Activated T-helper 2 cell treated with anti-CD3 and anti-CD28 coated beads, Interferon-gamma antibody, Interleukin-2, Interleukin-4, amounts not matched to agents 10 μg/mL and 5 μg/mL and 100 μg/mL, durations not matched to agents 14 hours and 24 hours and 36 hours (primary cell): ENCODE results near the gene PLXND1. TPM values are rescaled to one million over a fixed set of nuclear protein-coding genes. Genes with fewer than 3 reads are reported as not detected.

Source experiments
- DNase-seq: peaks from one replicate; pipeline ENCODE4 v3.0.0; 2021; ENCODE audit warnings: low spot score
- H3K27ac Mint-ChIP-seq: one replicate; pipeline ENCODE4 v1.8.0; 2021; ENCODE audit warnings: mixed read lengths
- H3K27me3 Mint-ChIP-seq: one replicate; pipeline ENCODE4 v1.8.0; 2021; ENCODE audit warnings: low read depth, mixed read lengths
- H3K36me3 Mint-ChIP-seq: one replicate; pipeline ENCODE4 v1.8.0; 2021; ENCODE audit warnings: low read depth, mixed read lengths
- H3K4me1 Mint-ChIP-seq: one replicate; pipeline ENCODE4 v1.8.0; 2021; ENCODE audit warnings: low read depth, mixed read lengths
- H3K4me3 Mint-ChIP-seq: one replicate; pipeline ENCODE4 v1.8.0; 2021; ENCODE audit warnings: low read depth, mild to moderate bottlenecking, moderate library complexity, mixed read lengths
- H3K9me3 Mint-ChIP-seq: one replicate; pipeline ENCODE4 v1.8.0; 2021; ENCODE audit warnings: mixed read lengths
- intact Hi-C: fragments of 100-400 bp; cut with micrococcal nuclease; formaldehyde crosslinking; loops from one replicate; pipeline ENCODE4 v1.15.1; 2023
- total RNA-seq: library from RNA; stranded (reverse); gene quantifications from 2 replicates; pipeline ENCODE4 v1.2.3, GENCODE V29; 2022

Gene PLXND1
- total RNA-seq, 1 donor from 2014 or later, result 1.3 TPM

- Mint-ChIP-seq H3K4me3 (no peak overlapping the region), H3K4me1 (peaks cover 18% of the 10 kb centered on the region), H3K9me3 (no peaks in the 10 kb centered on the region), H3K27me3 (peaks cover 2% of the 10 kb centered on the region), H3K27ac (no peak overlapping the region), H3K36me3 (no peaks in the 10 kb centered on the region)
- intact Hi-C loops, result loop anchor here (5.0 kb wide), 4 partner anchors 268 to 488 kb away; partner anchors contain the start of gene TMCC1
- DNase-seq, result no peak
Observed at GRCh38 chr3:129624347-129625071, 18.0 kb upstream of the PLXND1 start.

GRCh38 chr3:129623447-129624118 lies 17.1 kb upstream of the PLXND1 start:
- Mint-ChIP-seq H3K9me3 (no peaks in the 10 kb centered on the region), H3K27me3 (peaks cover 2% of the 10 kb centered on the region), H3K36me3 (no peaks in the 10 kb centered on the region), H3K4me1 (peaks cover 21% of the 10 kb centered on the region), H3K27ac (no peak overlapping the region), H3K4me3 (no peak overlapping the region)
- intact Hi-C loops, result no loop called here
- DNase-seq, result no peak

- no peak for DNase-seq
- no peaks in the 10 kb centered on the region for H3K36me3 Mint-ChIP-seq
- no peak overlapping the region for H3K4me3 Mint-ChIP-seq
- no peak overlapping the region for H3K27ac Mint-ChIP-seq
- H3K27me3 Mint-ChIP-seq, result no peaks in the 10 kb centered on the region
- peaks cover 19% of the 10 kb centered on the region for H3K4me1 Mint-ChIP-seq
- intact Hi-C loops, result no loop called here
- no peaks in the 10 kb centered on the region for H3K9me3 Mint-ChIP-seq
Observed at GRCh38 chr3:129622933-129623332, 16.5 kb upstream of the PLXND1 start.

GRCh38 chr3:129622226-129622874 lies 15.9 kb upstream of the PLXND1 start:
- Mint-ChIP-seq H3K4me1 (peaks cover 13% of the 10 kb centered on the region), H3K27ac (no peak overlapping the region), H3K36me3 (no peaks in the 10 kb centered on the region), H3K27me3 (no peaks in the 10 kb centered on the region), H3K9me3 (no peaks in the 10 kb centered on the region), H3K4me3 (no peak overlapping the region)
- intact Hi-C loops, result no loop called here
- no peak for DNase-seq

- H3K36me3 Mint-ChIP-seq, result no peaks in the 10 kb centered on the region
- H3K9me3 Mint-ChIP-seq, result no peaks in the 10 kb centered on the region
- H3K27me3 Mint-ChIP-seq, result no peaks in the 10 kb centered on the region
- intact Hi-C loops, result no loop called here
- H3K4me1 Mint-ChIP-seq, result peaks cover 9% of the 10 kb centered on the region
- no peak overlapping the region for H3K27ac Mint-ChIP-seq
- no peak overlapping the region for H3K4me3 Mint-ChIP-seq
- DNase-seq, result no peak
Observed at GRCh38 chr3:129621626-129622225, 15.2 kb upstream of the PLXND1 start.

- H3K27me3 Mint-ChIP-seq, result no peaks in the 10 kb centered on the region
- peaks cover 4% of the 10 kb centered on the region for H3K4me1 Mint-ChIP-seq
- intact Hi-C loops, result no loop called here
- H3K27ac Mint-ChIP-seq, result no peak overlapping the region
- no peak for DNase-seq
- H3K9me3 Mint-ChIP-seq, result no peaks in the 10 kb centered on the region
- H3K4me3 Mint-ChIP-seq, result no peak overlapping the region
- no peaks in the 10 kb centered on the region for H3K36me3 Mint-ChIP-seq
Observed at GRCh38 chr3:129620828-129621559, 14.5 kb upstream of the PLXND1 start.

- DNase-seq, result no peak
- no peaks in the 10 kb centered on the region for H3K36me3 Mint-ChIP-seq
- no peak overlapping the region for H3K27ac Mint-ChIP-seq
- no peaks in the 10 kb centered on the region for H3K9me3 Mint-ChIP-seq
- no peak overlapping the region for H3K4me3 Mint-ChIP-seq
- intact Hi-C loops, result no loop called here
- H3K4me1 Mint-ChIP-seq, result peaks cover 4% of the 10 kb centered on the region
- H3K27me3 Mint-ChIP-seq, result no peaks in the 10 kb centered on the region
Observed at GRCh38 chr3:129619726-129620162, 13.3 kb upstream of the PLXND1 start.

- H3K4me3 Mint-ChIP-seq, result no peak overlapping the region
- H3K36me3 Mint-ChIP-seq, result no peaks in the 10 kb centered on the region
- no peaks in the 10 kb centered on the region for H3K9me3 Mint-ChIP-seq
- no peak overlapping the region for H3K27ac Mint-ChIP-seq
- intact Hi-C loops, result no loop called here
- peaks cover 4% of the 10 kb centered on the region for H3K4me1 Mint-ChIP-seq
- no peak for DNase-seq
- H3K27me3 Mint-ChIP-seq, result no peaks in the 10 kb centered on the region
Observed at GRCh38 chr3:129618901-129619671, 12.6 kb upstream of the PLXND1 start.

GRCh38 chr3:129618186-129618820 lies 11.8 kb upstream of the PLXND1 start:
- no peaks in the 10 kb centered on the region for H3K9me3 Mint-ChIP-seq
- intact Hi-C loops, result no loop called here
- peaks cover 4% of the 10 kb centered on the region for H3K4me1 Mint-ChIP-seq
- no peak overlapping the region for H3K27ac Mint-ChIP-seq
- no peaks in the 10 kb centered on the region for H3K36me3 Mint-ChIP-seq
- no peaks in the 10 kb centered on the region for H3K27me3 Mint-ChIP-seq
- H3K4me3 Mint-ChIP-seq, result no peak overlapping the region
- DNase-seq, result no peak

- Mint-ChIP-seq H3K36me3 (no peaks in the 10 kb centered on the region), H3K27ac (no peak overlapping the region), H3K4me3 (no peak overlapping the region), H3K9me3 (no peaks in the 10 kb centered on the region), H3K4me1 (peaks cover 4% of the 10 kb centered on the region), H3K27me3 (no peaks in the 10 kb centered on the region)
- intact Hi-C loops, result no loop called here
- no peak for DNase-seq
Observed at GRCh38 chr3:129617381-129618185, 11.1 kb upstream of the PLXND1 start.

GRCh38 chr3:129616713-129617112 lies 10.2 kb upstream of the PLXND1 start:
- H3K27ac Mint-ChIP-seq, result no peak overlapping the region
- H3K4me3 Mint-ChIP-seq, result no peak overlapping the region
- H3K36me3 Mint-ChIP-seq, result no peaks in the 10 kb centered on the region
- H3K9me3 Mint-ChIP-seq, result no peaks in the 10 kb centered on the region
- no peak for DNase-seq
- peaks cover 4% of the 10 kb centered on the region for H3K4me1 Mint-ChIP-seq
- no peaks in the 10 kb centered on the region for H3K27me3 Mint-ChIP-seq
- intact Hi-C loops, result no loop called here
